Mesendoderm (in vitro differentiated cells): ENCODE results near the gene MAPK10.

Experiments
- DNase-seq: peaks from one replicate; pipeline ENCODE4 v3.0.0; 2013
- H2AK5ac ChIP-seq: 2 replicates; pipeline ENCODE4 v1.6.1; 2013; ENCODE audit warnings: low read length, inconsistent platforms
- H2BK120ac ChIP-seq: 2 replicates; pipeline ENCODE4 v1.6.1; 2013; ENCODE audit warnings: low read depth, mild to moderate bottlenecking, low read length, moderate library complexity, mixed read lengths
- H2BK15ac ChIP-seq: replicated peaks from 2 replicates; pipeline ENCODE4 v1.6.1; 2013; ENCODE audit warnings: low read depth, mild to moderate bottlenecking, moderate library complexity
- H2BK5ac ChIP-seq: 2 replicates; pipeline ENCODE4 v1.6.1; 2013; ENCODE audit warnings: low read length, inconsistent platforms
- H3K18ac ChIP-seq: 2 replicates; pipeline ENCODE4 v1.6.1; 2013; ENCODE audit warnings: mild to moderate bottlenecking, low read length, mixed read lengths
- H3K23ac ChIP-seq: one replicate; pipeline ENCODE4 v1.6.1; 2013; ENCODE audit warnings: low read length
- H3K27ac ChIP-seq: 2 replicates; pipeline ENCODE4 v1.5.1; 2013; ENCODE audit warnings: low read depth, mild to moderate bottlenecking, inconsistent platforms, low read length, moderate library complexity
- H3K27me3 ChIP-seq: 2 replicates; pipeline ENCODE4 v1.6.1; 2013; ENCODE audit warnings: low read length, control low read depth, mild to moderate bottlenecking, inconsistent platforms; ENCODE audit not compliant: insufficient read depth, poor library complexity
- H3K36me3 ChIP-seq: 2 replicates; pipeline ENCODE4 v1.6.1; 2013; ENCODE audit warnings: low read length, inconsistent platforms; ENCODE audit not compliant: control insufficient read depth, insufficient read depth
- H3K4ac ChIP-seq: one replicate; pipeline ENCODE4 v1.6.1; 2013; ENCODE audit warnings: low read depth, mild to moderate bottlenecking, low read length, moderate library complexity
- H3K4me1 ChIP-seq: 2 replicates; pipeline ENCODE4 v1.6.1; 2013; ENCODE audit warnings: low read depth, low read length, inconsistent platforms; ENCODE audit not compliant: control insufficient read depth
- H3K4me2 ChIP-seq: 2 replicates; pipeline ENCODE4 v1.6.1; 2013; ENCODE audit warnings: low read length
- H3K4me3 ChIP-seq: 2 replicates; pipeline ENCODE4 v1.5.1; 2013; ENCODE audit warnings: mild to moderate bottlenecking, low read length
- H3K56ac ChIP-seq: one replicate; pipeline ENCODE4 v1.6.1; 2013; ENCODE audit warnings: low read length
- H3K79me1 ChIP-seq: 2 replicates; pipeline ENCODE4 v1.6.1; 2013; ENCODE audit warnings: low read length, inconsistent platforms
- H3K79me2 ChIP-seq: 2 replicates; pipeline ENCODE4 v1.6.1; 2013; ENCODE audit warnings: mild to moderate bottlenecking, low read length; ENCODE audit not compliant: control insufficient read depth, insufficient read depth
- H3K9ac ChIP-seq: 2 replicates; pipeline ENCODE4 v1.6.1; 2013; ENCODE audit warnings: low read length, inconsistent platforms
- H4K5ac ChIP-seq: one replicate; pipeline ENCODE4 v1.6.1; 2013; ENCODE audit warnings: low read length
- H4K8ac ChIP-seq: one replicate; pipeline ENCODE4 v1.6.1; 2013; ENCODE audit warnings: low read depth, mild to moderate bottlenecking, control low read depth, low read length, moderate library complexity
- WGBS: extraction: QIAGEN DNeasy Blood & Tissue Kit; methylation state at CpG from one replicate; pipeline ENCODE4 v1.1.7; 2013; ENCODE audit warnings: low lambda C conversion rate, missing lambda C conversion rate; ENCODE audit not compliant: insufficient coverage; ENCODE audit errors: extremely low coverage; 5-methylcytosine and 5-hydroxymethylcytosine counted together

MAPK10 gene

GRCh38 chr4:86329431-86329830 lies 30.4 kb downstream of the MAPK10 start:
- H3K23ac ChIP-seq, result no peak overlapping the region
- H3K4me2 ChIP-seq, result no peak overlapping the region
- no peak overlapping the region for H3K4me3 ChIP-seq
- H3K56ac ChIP-seq, result no peak overlapping the region
- H4K5ac ChIP-seq, result no peak overlapping the region
- H2AK5ac ChIP-seq, result no peak overlapping the region
- H3K4ac ChIP-seq, result no peak overlapping the region
- no peak for DNase-seq
- peak overlapping the region; percentile 92 for H2BK15ac ChIP-seq
- H4K8ac ChIP-seq, result no peak overlapping the region
- no peak overlapping the region for H2BK120ac ChIP-seq
- no CpG with 5 or more reads among the region's 3 CpGs for WGBS
- H3K18ac ChIP-seq, result no peak overlapping the region
- no peak overlapping the region for H3K27ac ChIP-seq
- H3K36me3 ChIP-seq, result no peaks in the 10 kb centered on the region
- H2BK5ac ChIP-seq, result no peak overlapping the region
- no peaks in the 10 kb centered on the region for H3K79me1 ChIP-seq
- no peaks in the 10 kb centered on the region for H3K27me3 ChIP-seq
- H3K79me2 ChIP-seq, result no peaks in the 10 kb centered on the region
- H3K9ac ChIP-seq, result no peak overlapping the region
- H3K4me1 ChIP-seq, result no peaks in the 10 kb centered on the region

- H3K4me2 ChIP-seq, result no peak overlapping the region
- no peak overlapping the region for H3K18ac ChIP-seq
- H3K23ac ChIP-seq, result no peak overlapping the region
- no peaks in the 10 kb centered on the region for H3K79me2 ChIP-seq
- H3K4me1 ChIP-seq, result no peaks in the 10 kb centered on the region
- no peak overlapping the region for H2BK5ac ChIP-seq
- H3K27ac ChIP-seq, result no peak overlapping the region
- H3K56ac ChIP-seq, result no peak overlapping the region
- no peaks in the 10 kb centered on the region for H3K27me3 ChIP-seq
- no peak overlapping the region for H2AK5ac ChIP-seq
- no peaks in the 10 kb centered on the region for H3K79me1 ChIP-seq
- no peak overlapping the region for H3K4ac ChIP-seq
- H2BK15ac ChIP-seq, result no peak overlapping the region
- H3K9ac ChIP-seq, result no peak overlapping the region
- no peak overlapping the region for H3K4me3 ChIP-seq
- DNase-seq, result no peak
- no peak overlapping the region for H4K8ac ChIP-seq
- H2BK120ac ChIP-seq, result no peak overlapping the region
- no peaks in the 10 kb centered on the region for H3K36me3 ChIP-seq
- H4K5ac ChIP-seq, result no peak overlapping the region
Observed at GRCh38 chr4:86326400-86326799, 33.5 kb downstream of the MAPK10 start.

GRCh38 chr4:86319390-86319789 lies 40.5 kb downstream of the MAPK10 start:
- no peak overlapping the region for H3K4me3 ChIP-seq
- H3K27me3 ChIP-seq, result no peaks in the 10 kb centered on the region
- H3K79me2 ChIP-seq, result no peaks in the 10 kb centered on the region
- no peak overlapping the region for H3K9ac ChIP-seq
- no peaks in the 10 kb centered on the region for H3K79me1 ChIP-seq
- no peak overlapping the region for H3K23ac ChIP-seq
- H2BK5ac ChIP-seq, result no peak overlapping the region
- DNase-seq, result no peak
- no peak overlapping the region for H2BK15ac ChIP-seq
- no peak overlapping the region for H3K4me2 ChIP-seq
- H3K27ac ChIP-seq, result no peak overlapping the region
- H3K36me3 ChIP-seq, result no peaks in the 10 kb centered on the region
- H3K56ac ChIP-seq, result no peak overlapping the region
- no peak overlapping the region for H2AK5ac ChIP-seq
- H3K4ac ChIP-seq, result no peak overlapping the region
- no peak overlapping the region for H2BK120ac ChIP-seq
- H4K8ac ChIP-seq, result no peak overlapping the region
- H4K5ac ChIP-seq, result no peak overlapping the region
- H3K18ac ChIP-seq, result no peak overlapping the region
- no peaks in the 10 kb centered on the region for H3K4me1 ChIP-seq

- no peak overlapping the region for H3K56ac ChIP-seq
- no peak overlapping the region for H2BK5ac ChIP-seq
- H4K5ac ChIP-seq, result no peak overlapping the region
- H2BK120ac ChIP-seq, result no peak overlapping the region
- H3K4me1 ChIP-seq, result no peaks in the 10 kb centered on the region
- H3K23ac ChIP-seq, result no peak overlapping the region
- no peaks in the 10 kb centered on the region for H3K36me3 ChIP-seq
- no peak overlapping the region for H3K4ac ChIP-seq
- no peaks in the 10 kb centered on the region for H3K79me1 ChIP-seq
- H2BK15ac ChIP-seq, result no peak overlapping the region
- no peak overlapping the region for H2AK5ac ChIP-seq
- H3K4me2 ChIP-seq, result no peak overlapping the region
- H3K4me3 ChIP-seq, result no peak overlapping the region
- H3K18ac ChIP-seq, result no peak overlapping the region
- DNase-seq, result no peak
- H3K27me3 ChIP-seq, result no peaks in the 10 kb centered on the region
- no peaks in the 10 kb centered on the region for H3K79me2 ChIP-seq
- H3K9ac ChIP-seq, result no peak overlapping the region
- H4K8ac ChIP-seq, result no peak overlapping the region
- no peak overlapping the region for H3K27ac ChIP-seq
Observed at GRCh38 chr4:86315579-86315978, 44.3 kb downstream of the MAPK10 start.

GRCh38 chr4:86313656-86314055 lies 46.2 kb downstream of the MAPK10 start:
- Histone ChIP-seq H3K27ac (no peak overlapping the region), H4K5ac (no peak overlapping the region), H2BK15ac (no peak overlapping the region), H2BK120ac (no peak overlapping the region), H3K9ac (no peak overlapping the region), H3K27me3 (no peaks in the 10 kb centered on the region), H2AK5ac (no peak overlapping the region), H3K79me1 (no peaks in the 10 kb centered on the region), H3K56ac (no peak overlapping the region), H3K4me3 (no peak overlapping the region), H3K18ac (no peak overlapping the region), H2BK5ac (no peak overlapping the region), H3K4ac (no peak overlapping the region), H3K36me3 (no peaks in the 10 kb centered on the region), H3K4me1 (peaks cover 6% of the 10 kb centered on the region), H3K23ac (no peak overlapping the region), H4K8ac (no peak overlapping the region), H3K79me2 (no peaks in the 10 kb centered on the region), H3K4me2 (no peak overlapping the region)
- no CpG with 5 or more reads among the region's 1 CpG for WGBS
- no peak for DNase-seq

GRCh38 chr4:86307432-86307831 lies 52.4 kb downstream of the MAPK10 start:
- H3K79me2 ChIP-seq, result no peaks in the 10 kb centered on the region
- H3K18ac ChIP-seq, result no peak overlapping the region
- no peak overlapping the region for H4K8ac ChIP-seq
- H3K4me1 ChIP-seq, result peaks cover 6% of the 10 kb centered on the region
- H3K36me3 ChIP-seq, result no peaks in the 10 kb centered on the region
- no peak overlapping the region for H2BK15ac ChIP-seq
- H3K4me3 ChIP-seq, result no peak overlapping the region
- no peak overlapping the region for H3K4me2 ChIP-seq
- DNase-seq, result no peak
- no peak overlapping the region for H3K27ac ChIP-seq
- no peak overlapping the region for H2BK5ac ChIP-seq
- H3K79me1 ChIP-seq, result no peaks in the 10 kb centered on the region
- H3K27me3 ChIP-seq, result no peaks in the 10 kb centered on the region
- H3K56ac ChIP-seq, result no peak overlapping the region
- H3K9ac ChIP-seq, result no peak overlapping the region
- H4K5ac ChIP-seq, result no peak overlapping the region
- no peak overlapping the region for H2BK120ac ChIP-seq
- no peak overlapping the region for H2AK5ac ChIP-seq
- H3K4ac ChIP-seq, result no peak overlapping the region
- no peak overlapping the region for H3K23ac ChIP-seq
